HepG2 (cell line): ENCODE data around the gene KCNJ14. TPM values are rescaled to one million over a fixed set of nuclear protein-coding genes. Genes with fewer than 3 reads are reported as not detected.

Source experiments
- CEBPB ChIP-seq: IDR thresholded peaks from 2 replicates; pipeline ENCODE4 v1.6.1; 2011; ENCODE audit warnings: low read depth, low read length, improper control_type of control experiment, borderline replicate concordance
- CTCF ChIP-seq: sonication (generic); formaldehyde crosslinking; IDR thresholded peaks from 2 replicates; pipeline ENCODE4 v1.5.0; 2020; ENCODE audit warnings: mild to moderate bottlenecking, missing genetic modification reagents, moderate library complexity
- KLF13 ChIP-seq: sonication (generic); formaldehyde crosslinking; IDR thresholded peaks from 2 replicates; pipeline ENCODE4 v1.4.0; 2020; ENCODE audit warnings: mild to moderate bottlenecking, missing genetic modification reagents
- LBX2 ChIP-seq: sonication (generic); formaldehyde crosslinking; IDR thresholded peaks from 2 replicates; pipeline ENCODE4 v1.5.0; 2020; ENCODE audit warnings: missing genetic modification reagents, mild to moderate bottlenecking, borderline replicate concordance
- MIXL1 ChIP-seq: IDR thresholded peaks from 2 replicates; pipeline ENCODE4 v1.6.1; 2016
- RAD21 ChIP-seq: fragments of 450-650 bp; formaldehyde crosslinking; IDR thresholded peaks from 2 replicates; pipeline ENCODE4 v1.5.0; 2020; ENCODE audit warnings: mild to moderate bottlenecking
- RNF219 ChIP-seq: sonication (generic); formaldehyde crosslinking; IDR thresholded peaks from 2 replicates; pipeline ENCODE4 v1.5.0; 2020; ENCODE audit warnings: mild to moderate bottlenecking, missing genetic modification reagents
- TERF1 ChIP-seq: sonication (generic); formaldehyde crosslinking; IDR thresholded peaks from 2 replicates; pipeline ENCODE4 v1.8.0; 2022; ENCODE audit warnings: mild to moderate bottlenecking, missing genetic modification reagents, moderate library complexity
- ZMAT5 ChIP-seq: sonication (generic); formaldehyde crosslinking; IDR thresholded peaks from 2 replicates; pipeline ENCODE4 v1.5.0; 2020; ENCODE audit warnings: mild to moderate bottlenecking, low read depth, missing genetic modification reagents, borderline replicate concordance
- ZNF12 ChIP-seq: sonication (generic); formaldehyde crosslinking; IDR thresholded peaks from 2 replicates; pipeline ENCODE4 v1.5.0; 2020; ENCODE audit warnings: missing genetic modification reagents
- ZNF3 ChIP-seq: IDR thresholded peaks from 2 replicates; pipeline ENCODE4 v1.7.0; 2017; ENCODE audit warnings: inconsistent platforms
- ZNF318 ChIP-seq: sonication (generic); formaldehyde crosslinking; IDR thresholded peaks from 2 replicates; pipeline ENCODE4 v1.4.0; 2020; ENCODE audit warnings: mild to moderate bottlenecking, missing genetic modification reagents
- ZNF703 ChIP-seq: sonication (generic); formaldehyde crosslinking; IDR thresholded peaks from 2 replicates; pipeline ENCODE4 v1.5.1; 2020; ENCODE audit warnings: missing genetic modification reagents, mild to moderate bottlenecking, moderate library complexity, borderline replicate concordance
- ZNF761 ChIP-seq: sonication (generic); formaldehyde crosslinking; conservative IDR thresholded peaks from 2 replicates; pipeline ENCODE4 v1.4.0; 2020; ENCODE audit warnings: mild to moderate bottlenecking, missing genetic modification reagents
- ZSCAN9 ChIP-seq: IDR thresholded peaks from 2 replicates; pipeline ENCODE4 v1.6.1; 2016; ENCODE audit warnings: borderline replicate concordance
- polyA plus RNA-seq, 8 experiments: library from polyadenylated mRNA; depleted of rRNA in 3 of 8; stranded (reverse) in 7 of 8; unstranded in 1 of 8; fragments of >200 nt; fragmentation: Illumina TruSeq in 4 of 8; extraction: Trizol in 4 of 8; gene quantifications; 2 replicates each; pipeline versions ENCODE4 v1.2.1 to v1.2.3, GENCODE V29; 2011 to 2016; ENCODE audit warnings: low read depth in 4 of 8, missing spikeins in 1 of 8, mixed read lengths in 1 of 8; ENCODE audit not compliant: insufficient read depth in 1 of 8
- total RNA-seq, 5 experiments: library from RNA; depleted of rRNA; stranded (reverse); fragments of >200 nt; fragmentation: Illumina TruSeq; extraction: Trizol; gene quantifications; 2 replicates each; pipeline ENCODE4 v1.2.3, GENCODE V29; 2016; ENCODE audit warnings: low read depth in 1 of 5

Gene KCNJ14
- total and polyA plus RNA-seq, 2 of the 13 experiments (the other 11 are each of a cell fraction or from before 2014, with no cell fraction given): 0.20 to 0.51 TPM

GRCh38 chr19:48445256-48445605 is 10.1 kb upstream of the KCNJ14 start (continued):
- 0 out of 2 replicates have a peak, but pooled peaks have one; percentile 41 for TF ChIP-seq RNF219 (CRISPR knock-in tag)
- TF ChIP-seq CTCF (CRISPR knock-in tag): peak; percentile 53
- 0 out of 2 replicates have a peak, but pooled peaks have one; percentile 39 for TF ChIP-seq ZNF761 (CRISPR knock-in tag)
- no peak for TF ChIP-seq KLF13 (CRISPR knock-in tag)
- peak; percentile 18; the same call in 1 of the 2 replicates for TF ChIP-seq RAD21 (CRISPR knock-in tag)
- peak; percentile 58; the same call in 1 of the 2 replicates for TF ChIP-seq CEBPB
- TF ChIP-seq ZMAT5 (CRISPR knock-in tag): no peak
- no peak for TF ChIP-seq TERF1 (CRISPR knock-in tag)
- peak; percentile 24; the same call in 1 of the 2 replicates for TF ChIP-seq MIXL1 (CRISPR knock-in tag)
- no peak for TF ChIP-seq LBX2 (CRISPR knock-in tag)
- TF ChIP-seq ZNF318 (CRISPR knock-in tag): no peak
- TF ChIP-seq ZSCAN9 (CRISPR knock-in tag): no peak
- no peak for TF ChIP-seq ZNF703 (CRISPR knock-in tag)
- TF ChIP-seq ZNF3 (CRISPR knock-in tag): peak; percentile 44; the same call in 1 of the 2 replicates
- no peak for TF ChIP-seq ZNF12 (CRISPR knock-in tag)
